AG10803 (cell line): ENCODE data around the gene LYPD1.
"Not testable (repeated sequence)": the region's sequence is repeated elsewhere in the genome, so short reads cannot be mapped to it uniquely, and the experiment has no call there.

Source experiments
- DNase-seq: peaks from one replicate; pipeline ENCODE4 v3.0.0; 2010; ENCODE audit warnings: low read depth
- H3K4me3 ChIP-seq: 2 replicates; pipeline ENCODE4 v1.5.1; 2011; ENCODE audit warnings: mild to moderate bottlenecking, low read length, control low read depth
- TF ChIP-seq, protein P1 (sequence below): conservative IDR thresholded peaks from 2 replicates; pipeline ENCODE4 v1.5.1; 2011; ENCODE audit warnings: mild to moderate bottlenecking, low read length, control low read depth, inconsistent platforms

The LYPD1 gene

DNA sequence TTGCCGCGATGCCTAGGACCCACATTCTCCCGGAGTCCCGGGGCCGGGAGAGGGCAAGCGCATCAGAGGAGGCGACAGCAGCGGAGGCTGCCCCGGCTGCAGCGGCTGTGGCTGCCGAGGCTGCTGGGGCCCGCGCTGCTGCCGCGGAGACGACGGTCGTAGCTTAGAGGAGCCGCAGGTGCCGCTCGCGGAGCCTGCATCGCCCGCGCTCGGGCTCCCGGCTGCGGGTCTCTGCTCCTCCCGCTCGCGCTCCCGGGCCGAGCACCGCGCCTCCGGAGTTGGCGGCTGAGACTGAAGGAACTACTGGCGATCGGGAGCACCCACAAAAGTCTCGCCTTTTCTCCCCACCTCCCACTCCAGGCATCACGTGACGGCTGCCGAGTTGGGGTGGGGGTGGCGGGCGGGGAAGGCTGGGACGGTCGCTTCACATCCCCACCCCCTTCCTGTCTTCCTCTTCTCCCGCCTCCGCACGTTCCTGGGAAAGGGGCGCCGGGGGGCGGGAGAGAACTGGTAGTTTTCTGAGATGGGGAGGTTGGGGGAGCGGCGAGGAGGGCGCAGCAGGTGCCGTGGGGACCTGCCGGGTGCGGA lies at the start of gene LYPD1:
TSS of gene LYPD1 (minus strand) at position 298 of the 588 bp plus-strand sequence. CDS start at position 25, 273 bp downstream.
- TF ChIP-seq, protein P1, sequence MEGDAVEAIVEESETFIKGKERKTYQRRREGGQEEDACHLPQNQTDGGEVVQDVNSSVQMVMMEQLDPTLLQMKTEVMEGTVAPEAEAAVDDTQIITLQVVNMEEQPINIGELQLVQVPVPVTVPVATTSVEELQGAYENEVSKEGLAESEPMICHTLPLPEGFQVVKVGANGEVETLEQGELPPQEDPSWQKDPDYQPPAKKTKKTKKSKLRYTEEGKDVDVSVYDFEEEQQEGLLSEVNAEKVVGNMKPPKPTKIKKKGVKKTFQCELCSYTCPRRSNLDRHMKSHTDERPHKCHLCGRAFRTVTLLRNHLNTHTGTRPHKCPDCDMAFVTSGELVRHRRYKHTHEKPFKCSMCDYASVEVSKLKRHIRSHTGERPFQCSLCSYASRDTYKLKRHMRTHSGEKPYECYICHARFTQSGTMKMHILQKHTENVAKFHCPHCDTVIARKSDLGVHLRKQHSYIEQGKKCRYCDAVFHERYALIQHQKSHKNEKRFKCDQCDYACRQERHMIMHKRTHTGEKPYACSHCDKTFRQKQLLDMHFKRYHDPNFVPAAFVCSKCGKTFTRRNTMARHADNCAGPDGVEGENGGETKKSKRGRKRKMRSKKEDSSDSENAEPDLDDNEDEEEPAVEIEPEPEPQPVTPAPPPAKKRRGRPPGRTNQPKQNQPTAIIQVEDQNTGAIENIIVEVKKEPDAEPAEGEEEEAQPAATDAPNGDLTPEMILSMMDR, result no peak
- peak within 1 kb of the TSS; percentile 58 for H3K4me3 ChIP-seq
- no peak for DNase-seq

GRCh38 chr2:132719480-132719879 lies 49.5 kb upstream of the LYPD1 start:
- TF ChIP-seq, protein P1, result no peak

GRCh38 chr2:132716954-132717353 lies 46.9 kb upstream of the LYPD1 start:
- TF ChIP-seq, protein P1, result no peak
- no peak for DNase-seq
- H3K4me3 ChIP-seq, result no peak overlapping the region

More at GRCh38 chr2:132719480-132719879, 49.5 kb upstream of the LYPD1 start:
- H3K4me3 ChIP-seq, result no peak overlapping the region
- DNase-seq, result no peak

- DNase-seq, result no peak
- no peak overlapping the region for H3K4me3 ChIP-seq
- TF ChIP-seq, protein P1, result no peak
These were observed 45.7 kb upstream of the LYPD1 start for GRCh38 chr2:132715386-132716351.

DNA sequence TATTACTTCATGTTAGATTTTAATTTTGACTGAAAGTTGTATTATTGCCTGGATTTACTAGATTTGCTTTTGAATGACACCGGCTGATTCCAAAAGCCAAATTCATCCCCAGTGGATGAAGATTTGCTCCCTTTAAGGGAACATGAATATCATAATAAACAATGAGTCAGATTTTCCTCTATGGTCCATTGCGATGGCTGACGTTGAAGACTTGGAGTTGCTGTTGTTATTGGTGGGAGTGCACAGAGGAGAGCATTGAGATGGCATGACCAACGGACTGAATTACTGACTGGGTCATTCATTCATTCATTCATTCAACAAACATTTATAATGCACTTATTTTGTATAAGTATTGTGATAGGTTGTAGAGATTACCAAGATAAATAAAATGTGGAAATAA lies 33.4 kb upstream of the LYPD1 start:
- TF ChIP-seq, protein P1, result no peak
- H3K4me3 ChIP-seq, result no peak overlapping the region
- no peak for DNase-seq

DNA sequence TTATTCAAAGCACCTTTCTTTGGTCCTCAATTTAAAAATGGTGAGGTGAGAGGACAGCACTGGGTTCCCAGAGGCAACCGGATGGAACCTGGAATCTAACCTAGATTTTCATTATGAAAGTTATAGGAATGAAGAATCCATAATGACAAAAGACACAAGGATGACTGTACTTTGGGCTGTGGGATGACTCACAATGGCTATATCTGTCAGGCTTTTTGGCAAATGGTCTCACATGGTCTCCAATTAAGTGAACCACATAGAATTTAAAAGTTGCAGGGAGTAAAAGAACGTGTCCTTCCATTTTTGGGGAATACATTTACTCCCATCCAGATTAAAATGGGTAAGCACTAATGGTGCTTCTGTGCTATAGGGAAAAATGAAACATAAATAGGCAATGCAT lies 31.8 kb upstream of the LYPD1 start:
- TF ChIP-seq, protein P1, result no peak
- H3K4me3 ChIP-seq, result no peak overlapping the region
- DNase-seq, result peak; percentile 59

DNA sequence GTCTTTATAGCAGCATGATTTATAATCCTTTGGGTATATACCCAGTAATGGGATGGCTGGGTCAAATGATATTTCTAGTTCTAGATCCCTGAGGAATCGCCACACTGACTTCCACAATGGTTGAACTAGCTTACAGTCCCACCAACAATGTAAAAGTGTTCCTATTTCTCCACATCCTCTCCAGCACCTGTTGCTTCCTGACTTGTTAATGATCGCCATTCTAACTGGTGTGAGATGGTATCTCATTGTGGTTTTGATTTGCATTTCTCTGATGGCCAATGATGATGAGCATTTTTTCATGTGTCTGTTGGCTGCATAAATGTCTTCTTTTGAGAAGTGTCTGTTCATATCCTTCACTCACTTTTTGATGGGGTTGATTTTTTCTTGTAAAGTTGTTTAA lies 29.8 kb upstream of the LYPD1 start:
- DNase-seq, H3K4me3 ChIP-seq: not testable (repeated sequence)

GRCh38 chr2:132698347-132698746 lies 28.3 kb upstream of the LYPD1 start:
- not testable (repeated sequence) for H3K4me3 ChIP-seq, DNase-seq
